ENCODE results near the gene PGAM5. TPM values are rescaled to one million over a fixed set of nuclear protein-coding genes. Genes with fewer than 3 reads are reported as not detected.

PGAM5 gene
- total and polyA plus RNA-seq, 4 donors, result 11.0 to 32.4 (median 23.1) TPM

- ATAC-seq (ENCODE audit: insufficient read depth, low FRiP score) (no peak), DNase-seq (no peak)
- no peak for TF ChIP-seq CTCF (IDR thresholded peaks at IDR 0.05; ENCODE audit: control extremely low read depth, extremely low read depth)
- Histone ChIP-seq H3K4me3 (no peak overlapping the region), H3K9ac (ENCODE audit: insufficient read depth in 1 of 2, low read length in 2 of 2) (no peak overlapping the region), H3K27ac (ENCODE audit: low read depth in 1 of 2, low read length in 1 of 2) (no peak overlapping the region), H3K4me1 (ENCODE audit: control insufficient read depth in 5 of 5, insufficient read depth in 5 of 5, low read length in 5 of 5) (no peaks in the 10 kb centered on the region), H3K36me3 (ENCODE audit: control insufficient read depth in 4 of 4, insufficient read depth in 4 of 4, low read length in 4 of 4) (peaks cover 14 to 66% (median 52%) of the 10 kb centered on the region in 4 donors), H3K27me3 (ENCODE audit: control insufficient read depth in 3 of 3, insufficient read depth in 3 of 3, low read length in 2 of 3) (no peaks in the 10 kb centered on the region), H3K9me3 (ENCODE audit: control insufficient read depth in 4 of 4, insufficient read depth in 3 of 4, low read length in 3 of 4) (no peaks in the 10 kb centered on the region)
- WGBS, 2 donors, result 48 to 84% methylated on average over 6 of the region's 6 CpGs
Measured at GRCh38 chr12:132665794-132666193, 44.8 kb upstream of the PGAM5 start.

- no peak overlapping the region for H3K27ac ChIP-seq (ENCODE audit: low read depth in 1 of 2, low read length in 1 of 2)
- H3K4me1 ChIP-seq (ENCODE audit: control insufficient read depth in 5 of 5, insufficient read depth in 5 of 5, low read length in 5 of 5), result no peaks in the 10 kb centered on the region
- H3K36me3 ChIP-seq (ENCODE audit: control insufficient read depth in 4 of 4, insufficient read depth in 4 of 4, low read length in 4 of 4), result peaks cover 19 to 62% (median 38%) of the 10 kb centered on the region in 4 donors
- H3K27me3 ChIP-seq (ENCODE audit: control insufficient read depth in 3 of 3, insufficient read depth in 3 of 3, low read length in 2 of 3), result no peaks in the 10 kb centered on the region
- no peak overlapping the region for H3K4me3 ChIP-seq
- H3K9me3 ChIP-seq (ENCODE audit: control insufficient read depth in 4 of 4, insufficient read depth in 3 of 4, low read length in 3 of 4), result no peaks in the 10 kb centered on the region
- H3K9ac ChIP-seq (ENCODE audit: insufficient read depth in 1 of 2, low read length in 2 of 2), result no peak overlapping the region
- ATAC-seq (ENCODE audit: insufficient read depth, low FRiP score) (no peak), DNase-seq (no peak)
- WGBS, 2 donors, result 96 to 97% methylated on average over 30 of the region's 30 CpGs
- TF ChIP-seq CTCF (IDR thresholded peaks at IDR 0.05; ENCODE audit: control extremely low read depth, extremely low read depth), result no peak
Measured at GRCh38 chr12:132668191-132669088, 42.2 kb upstream of the PGAM5 start.

- WGBS, 2 donors, result 90 to 93% methylated on average over 17 of the region's 17 CpGs
Measured at GRCh38 chr12:132669166-132669879, 41.3 kb upstream of the PGAM5 start.

More at GRCh38 chr12:132669166-132669879, 41.3 kb upstream of the PGAM5 start:
- TF ChIP-seq CTCF (IDR thresholded peaks at IDR 0.05; ENCODE audit: control extremely low read depth, extremely low read depth), result no peak
- Histone ChIP-seq H3K9ac (ENCODE audit: insufficient read depth in 1 of 2, low read length in 2 of 2) (no peak overlapping the region), H3K27me3 (ENCODE audit: control insufficient read depth in 3 of 3, insufficient read depth in 3 of 3, low read length in 2 of 3) (no peaks in the 10 kb centered on the region), H3K4me1 (ENCODE audit: control insufficient read depth in 5 of 5, insufficient read depth in 5 of 5, low read length in 5 of 5) (no peaks in the 10 kb centered on the region), H3K36me3 (ENCODE audit: control insufficient read depth in 4 of 4, insufficient read depth in 4 of 4, low read length in 4 of 4) (peaks cover 19 to 62% (median 40%) of the 10 kb centered on the region in 4 donors), H3K4me3 (no peak overlapping the region), H3K27ac (ENCODE audit: low read depth in 1 of 2, low read length in 1 of 2) (no peak overlapping the region), H3K9me3 (ENCODE audit: control insufficient read depth in 4 of 4, insufficient read depth in 3 of 4, low read length in 3 of 4) (no peaks in the 10 kb centered on the region)
- no peak for DNase-seq
- no peak for ATAC-seq (ENCODE audit: insufficient read depth, low FRiP score)
